Inflammatory macrophage treated with lipopolysaccharide for 1 hour (primary cell): ENCODE data around the gene RAPGEF5.

Experiments used
- DNase-seq, 2 donors: peaks; one replicate each; pipeline ENCODE4 v3.0.0-alpha.2; 2020 to 2022

The RAPGEF5 gene, protein sequence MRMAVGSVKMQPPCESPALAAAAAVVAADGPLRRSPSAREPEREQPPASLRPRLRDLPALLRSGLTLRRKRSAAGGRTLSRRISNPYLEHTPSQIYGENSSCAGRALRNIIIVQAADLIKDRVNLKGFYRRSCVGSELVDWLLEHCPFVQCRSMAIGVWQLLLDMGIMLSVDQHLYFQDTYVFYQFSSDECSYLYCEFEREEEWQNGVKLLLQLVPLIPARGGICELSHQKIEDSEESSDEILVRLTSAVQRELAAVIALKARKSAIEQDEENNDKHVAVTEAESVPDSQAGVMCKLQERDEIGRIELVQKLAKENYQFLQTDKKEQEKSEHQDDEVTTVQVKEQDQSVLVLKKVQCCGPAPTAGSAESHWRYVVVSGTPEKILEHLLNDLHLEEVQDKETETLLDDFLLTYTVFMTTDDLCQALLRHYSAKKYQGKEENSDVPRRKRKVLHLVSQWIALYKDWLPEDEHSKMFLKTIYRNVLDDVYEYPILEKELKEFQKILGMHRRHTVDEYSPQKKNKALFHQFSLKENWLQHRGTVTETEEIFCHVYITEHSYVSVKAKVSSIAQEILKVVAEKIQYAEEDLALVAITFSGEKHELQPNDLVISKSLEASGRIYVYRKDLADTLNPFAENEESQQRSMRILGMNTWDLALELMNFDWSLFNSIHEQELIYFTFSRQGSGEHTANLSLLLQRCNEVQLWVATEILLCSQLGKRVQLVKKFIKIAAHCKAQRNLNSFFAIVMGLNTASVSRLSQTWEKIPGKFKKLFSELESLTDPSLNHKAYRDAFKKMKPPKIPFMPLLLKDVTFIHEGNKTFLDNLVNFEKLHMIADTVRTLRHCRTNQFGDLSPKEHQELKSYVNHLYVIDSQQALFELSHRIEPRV

DNA sequence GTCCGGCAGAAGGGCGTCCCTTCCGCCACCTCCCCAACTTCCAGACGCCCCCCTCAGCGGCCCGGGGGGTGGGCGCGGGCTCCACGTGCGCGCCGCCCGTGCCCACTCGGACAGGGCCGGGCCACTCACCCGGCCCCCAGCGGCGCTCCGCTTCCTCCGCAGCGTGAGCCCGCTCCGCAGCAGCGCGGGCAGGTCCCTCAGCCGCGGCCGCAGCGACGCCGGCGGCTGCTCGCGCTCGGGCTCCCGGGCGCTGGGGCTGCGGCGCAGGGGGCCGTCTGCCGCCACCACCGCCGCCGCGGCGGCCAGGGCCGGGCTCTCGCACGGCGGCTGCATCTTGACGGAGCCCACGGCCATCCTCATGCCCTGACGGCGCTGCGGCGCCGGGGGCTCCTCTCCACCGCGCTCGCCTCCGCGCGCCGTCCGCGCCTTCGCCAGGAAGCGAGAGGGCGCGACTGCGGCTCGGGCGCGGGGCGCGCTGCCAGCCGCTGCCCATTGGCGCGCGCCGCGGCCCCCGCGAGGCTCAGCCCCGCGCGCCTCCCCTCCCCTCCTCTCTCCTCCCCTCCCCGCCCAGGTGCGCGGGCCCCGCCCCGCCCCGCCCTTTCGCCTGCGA, at the start of gene RAPGEF5:
Gene RAPGEF5 (minus strand): TSS at position 454 of the 610 bp plus-strand sequence. CDS start 94 bp downstream, at position 360.
- no peak for DNase-seq

DNA sequence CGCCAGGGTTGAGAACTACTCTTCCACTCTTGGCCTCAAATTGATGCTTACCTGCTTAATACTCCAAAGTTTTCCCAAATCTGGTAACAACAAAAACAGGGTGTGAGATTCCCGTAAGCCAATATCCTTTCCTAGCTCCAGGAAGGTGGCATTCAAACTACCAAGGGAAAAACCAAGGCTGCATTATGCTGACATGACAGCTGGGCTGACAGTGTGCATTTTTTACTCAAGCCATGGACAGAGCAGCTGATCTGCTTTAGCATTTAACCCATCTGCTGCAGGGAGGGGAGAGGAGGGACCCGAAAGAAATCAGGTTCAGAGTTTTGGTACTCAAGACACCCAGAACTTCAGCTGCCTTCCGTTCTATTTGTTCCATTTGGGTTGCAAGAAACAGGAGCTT, 49.8 kb upstream of the RAPGEF5 start:
- DNase-seq = no peak

DNA sequence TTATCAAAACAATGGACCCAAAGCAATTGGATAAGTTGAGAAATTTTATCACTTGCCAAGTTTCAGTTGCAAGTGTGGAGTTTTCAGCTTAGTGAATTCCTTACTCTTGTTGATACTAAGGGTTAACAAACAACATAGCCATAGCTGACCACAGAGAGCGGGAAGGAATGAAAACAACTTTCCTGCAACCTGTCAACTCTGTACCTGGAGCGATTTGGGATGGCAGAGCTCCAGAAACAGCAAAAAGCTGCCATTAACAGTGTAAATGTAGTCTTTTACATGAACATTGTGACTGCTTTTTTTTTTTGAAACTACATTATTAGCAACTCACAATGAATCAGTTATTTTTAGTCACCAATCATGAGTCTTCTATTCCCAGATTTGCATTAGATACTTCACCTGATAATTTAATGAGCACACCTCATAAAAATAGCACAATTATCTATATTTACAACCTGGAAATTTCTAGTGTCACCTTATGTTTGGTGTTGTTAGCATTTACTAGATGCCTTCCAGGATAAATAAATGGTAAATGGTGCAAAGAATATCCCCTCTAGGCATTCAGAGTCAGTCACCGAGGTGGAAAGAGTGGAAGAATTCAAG, 47.6 kb upstream of the RAPGEF5 start:
- DNase-seq = no peak

DNA sequence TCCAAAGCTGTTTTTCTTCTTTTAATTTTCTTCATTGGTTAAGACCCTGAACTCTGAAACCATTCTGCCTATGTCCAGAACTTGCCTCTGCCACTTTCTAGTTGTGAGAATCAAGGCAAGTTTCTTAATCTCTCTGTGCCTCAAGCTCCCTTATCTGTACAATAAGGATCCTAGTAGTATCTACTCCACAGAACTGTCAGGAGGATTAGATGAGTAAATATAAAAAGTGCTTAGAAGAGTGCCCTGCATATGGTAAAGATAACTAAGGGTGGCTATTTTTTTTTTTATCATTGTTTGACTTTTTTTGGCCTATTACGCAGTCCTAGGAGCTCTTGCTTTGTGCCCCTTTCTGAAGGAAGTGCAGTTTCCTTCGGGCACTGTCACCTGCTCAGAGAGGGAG, 46.4 kb upstream of the RAPGEF5 start:
- DNase-seq = no peak

DNA sequence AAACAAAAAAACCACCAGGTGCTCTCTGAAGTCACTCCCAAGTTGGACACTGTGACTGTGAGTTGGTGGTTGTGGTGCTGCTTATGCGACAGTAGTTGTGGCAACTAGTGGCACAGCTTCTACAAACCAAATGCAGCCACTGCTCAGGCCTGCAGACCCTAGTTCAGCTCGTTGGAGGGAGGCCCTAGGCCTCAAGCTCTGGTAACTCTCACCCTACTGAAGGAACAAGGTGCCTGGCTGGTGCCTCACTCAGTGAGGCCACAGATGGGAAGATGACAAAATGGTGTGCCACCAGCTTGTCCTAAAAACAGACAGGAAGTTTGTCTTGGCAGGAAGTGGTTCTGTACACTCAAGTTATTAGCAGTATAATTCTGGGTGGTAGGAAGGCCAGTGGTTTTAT, 45.3 kb upstream of the RAPGEF5 start:
- DNase-seq = no peak

DNA sequence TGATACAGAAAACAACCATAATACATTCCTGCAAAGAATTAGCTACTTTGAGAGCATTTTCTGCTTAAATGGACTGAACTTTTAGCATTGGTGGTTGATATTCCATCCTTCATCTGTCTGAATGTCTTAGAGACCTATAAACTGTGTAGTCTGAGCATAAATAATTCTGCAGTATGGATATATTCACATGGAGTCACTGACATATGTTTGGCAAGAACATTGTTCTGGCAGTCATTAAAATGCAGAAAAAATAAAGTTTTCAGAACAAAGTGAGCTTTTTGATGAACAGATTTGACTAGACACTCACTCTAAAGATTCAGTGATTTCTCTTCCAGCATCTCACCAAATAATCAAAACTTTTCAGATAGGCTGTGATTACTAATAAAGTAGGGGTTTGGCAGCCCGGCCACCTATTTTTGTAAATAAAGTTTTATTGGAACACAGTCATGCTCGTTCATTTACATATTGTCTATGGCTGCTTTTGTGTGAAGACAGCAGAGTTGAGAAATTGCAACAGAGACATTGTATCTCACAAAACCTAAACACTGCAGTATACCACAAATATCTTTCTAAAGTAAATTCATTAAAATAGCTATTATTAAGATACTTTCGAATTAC, 44.1 kb upstream of the RAPGEF5 start:
- DNase-seq = no peak

DNA sequence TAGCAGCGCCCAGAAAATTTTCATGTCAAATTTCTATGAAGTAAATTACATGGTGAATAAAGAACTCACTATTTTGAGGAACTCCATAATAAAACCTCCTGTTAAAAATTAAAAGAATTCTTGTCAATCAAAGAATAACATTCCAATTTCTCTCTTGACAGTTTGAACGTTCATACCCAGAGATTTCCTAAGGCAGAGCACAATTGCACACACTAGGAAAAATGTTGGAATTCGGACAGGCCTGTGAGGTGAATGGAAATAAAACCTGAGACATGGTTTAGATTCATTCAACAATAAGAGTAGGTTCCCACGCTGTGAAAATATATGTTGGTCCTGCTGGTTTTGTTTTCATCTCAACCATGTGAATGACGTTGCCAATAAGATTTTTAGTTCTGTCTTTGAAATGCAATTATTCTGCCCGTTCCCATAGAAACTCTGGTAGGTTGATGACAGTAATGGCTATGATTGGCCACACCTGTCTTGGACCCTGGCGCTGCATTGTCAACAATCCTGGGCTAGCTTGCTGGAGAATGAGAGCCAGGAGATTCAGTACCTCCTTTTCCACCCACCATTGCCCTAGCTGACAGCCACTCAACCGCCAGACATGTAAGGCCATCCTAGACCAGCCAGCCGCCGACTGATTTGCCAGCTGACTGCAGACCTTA, 43.3 kb upstream of the RAPGEF5 start:
- no peak for DNase-seq

DNA sequence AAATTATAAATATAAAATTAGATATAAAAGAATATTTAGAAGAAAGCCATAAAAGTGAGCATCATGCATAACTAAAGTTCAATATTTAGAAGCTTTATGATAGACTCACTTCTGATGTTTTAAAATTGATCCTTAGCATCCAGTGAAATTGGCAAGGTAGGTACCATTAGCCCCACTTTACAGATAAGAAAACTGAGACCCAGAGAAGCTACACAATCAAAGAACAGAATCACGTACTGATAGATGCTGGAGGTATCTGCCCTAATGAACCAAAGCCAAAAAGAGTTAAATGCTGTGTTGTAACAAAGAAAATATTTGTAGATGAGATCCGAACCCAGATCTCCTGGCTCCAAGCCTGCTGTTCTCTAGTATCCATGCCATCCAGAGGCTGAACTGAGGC, 42.6 kb upstream of the RAPGEF5 start:
- DNase-seq = no peak

DNA sequence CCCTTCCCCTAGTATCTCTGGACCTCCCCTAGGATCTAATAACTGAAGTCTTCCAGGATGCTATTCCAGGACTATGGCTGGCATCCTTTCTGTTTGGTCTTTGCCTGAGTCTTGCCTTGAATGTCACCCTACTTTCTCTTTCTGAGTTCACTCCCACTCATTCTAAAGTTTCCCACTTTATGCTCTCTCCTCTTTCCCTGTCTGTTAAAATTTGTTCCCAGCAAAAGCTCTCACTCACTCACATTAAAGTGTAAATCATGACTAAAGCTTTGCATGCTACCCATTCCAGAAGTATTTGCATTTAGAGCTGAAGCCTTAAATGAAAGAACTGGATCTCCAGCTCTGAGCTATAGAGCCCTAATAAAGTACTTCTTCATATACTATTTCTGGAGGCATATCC, 42.1 kb upstream of the RAPGEF5 start:
- no peak for DNase-seq

DNA sequence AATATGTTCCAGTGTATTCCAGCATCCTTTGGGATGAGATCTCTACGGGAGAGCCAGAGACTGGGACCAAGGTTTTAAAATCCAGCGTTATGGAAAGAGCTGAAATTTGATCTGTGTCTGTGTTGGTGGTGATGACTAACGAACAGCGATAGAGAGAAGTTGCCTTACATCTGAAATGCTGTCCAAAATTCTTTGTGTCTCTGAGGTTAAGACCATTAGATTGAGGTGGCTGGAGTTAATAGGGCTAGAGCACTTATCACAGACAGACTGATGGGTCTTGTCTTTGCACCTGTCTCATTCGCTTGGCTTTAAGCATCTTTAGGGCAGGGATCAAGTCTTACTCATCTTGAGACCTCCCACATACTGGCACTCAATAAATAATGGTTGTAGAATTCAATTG, 41.0 kb upstream of the RAPGEF5 start:
- DNase-seq = no peak

DNA sequence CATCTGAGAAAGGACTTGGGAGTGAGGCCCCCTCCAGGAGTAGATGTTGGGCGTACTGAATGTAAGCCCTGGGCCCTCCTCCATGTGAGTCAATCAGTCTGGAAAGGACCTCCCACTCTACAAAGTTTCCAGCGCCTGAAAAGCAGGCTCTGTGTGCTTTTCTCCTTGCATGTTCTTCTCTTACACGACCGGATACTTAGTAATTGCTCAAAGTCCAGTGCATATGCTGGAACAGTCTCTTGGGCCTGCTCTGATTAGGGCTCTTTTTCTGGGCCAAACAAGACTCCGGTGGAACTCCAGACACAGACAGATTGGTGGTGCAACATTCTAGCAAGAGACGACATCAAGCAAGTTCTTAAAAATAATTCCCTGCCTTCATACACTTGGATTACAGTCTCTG, 38.3 kb upstream of the RAPGEF5 start:
- no peak for DNase-seq

DNA sequence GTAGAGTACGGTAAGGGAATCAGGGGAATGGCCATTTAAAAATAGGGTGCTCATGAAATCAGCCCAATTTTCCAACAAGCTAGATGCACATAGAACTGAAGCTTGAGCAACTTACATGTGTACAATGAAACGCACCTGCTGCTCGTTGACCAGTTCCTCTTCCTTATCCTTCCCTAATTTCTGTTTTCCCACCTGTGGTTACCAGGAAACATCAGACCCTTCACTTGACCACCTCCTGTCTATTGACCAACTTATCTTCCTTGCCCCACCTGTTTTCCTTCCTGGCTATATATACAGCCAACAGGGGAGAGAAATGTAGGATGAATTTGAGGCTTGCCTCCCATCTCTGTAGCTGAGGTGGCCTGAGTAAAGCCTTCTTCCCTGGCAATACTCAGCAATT, 37.8 kb upstream of the RAPGEF5 start:
- DNase-seq = no peak

DNA sequence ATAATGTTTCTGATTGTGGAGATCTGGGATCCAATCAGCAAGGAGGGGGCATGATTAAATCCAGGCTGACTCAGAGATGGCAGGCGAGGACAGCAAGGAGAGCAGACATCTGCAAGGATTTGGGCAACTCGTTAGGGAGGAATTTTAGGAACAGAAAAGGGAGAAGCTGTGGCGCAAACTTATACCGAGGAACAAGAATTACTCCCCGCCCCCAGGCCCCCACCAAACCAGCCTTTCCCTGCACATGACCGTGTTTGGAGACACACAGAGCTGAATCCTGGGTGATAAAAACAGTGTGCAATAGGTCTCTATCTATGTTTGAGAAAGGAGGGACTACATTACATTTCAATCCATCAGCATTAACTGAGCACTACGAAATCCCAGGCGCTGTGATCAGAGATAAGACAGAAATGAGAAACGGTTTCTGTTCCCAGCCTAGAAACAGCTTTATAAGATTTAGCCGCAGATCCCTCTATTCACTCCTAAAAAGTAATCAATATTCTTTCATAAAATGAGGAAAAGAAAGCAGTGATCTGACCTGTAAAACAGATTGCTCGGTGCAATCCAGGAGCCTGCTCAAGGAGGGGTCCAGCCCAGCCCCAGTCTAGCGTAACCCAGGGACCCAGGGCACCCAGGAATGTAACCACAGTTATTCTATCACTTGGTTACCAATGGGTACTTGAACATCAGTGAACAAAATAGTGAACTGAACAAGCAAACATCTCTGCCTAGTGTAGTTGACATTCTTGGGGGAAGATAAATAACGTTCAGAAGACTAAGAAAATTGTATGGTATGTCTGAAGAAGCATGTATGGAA, 37.2 kb upstream of the RAPGEF5 start:
- DNase-seq = no peak

DNA sequence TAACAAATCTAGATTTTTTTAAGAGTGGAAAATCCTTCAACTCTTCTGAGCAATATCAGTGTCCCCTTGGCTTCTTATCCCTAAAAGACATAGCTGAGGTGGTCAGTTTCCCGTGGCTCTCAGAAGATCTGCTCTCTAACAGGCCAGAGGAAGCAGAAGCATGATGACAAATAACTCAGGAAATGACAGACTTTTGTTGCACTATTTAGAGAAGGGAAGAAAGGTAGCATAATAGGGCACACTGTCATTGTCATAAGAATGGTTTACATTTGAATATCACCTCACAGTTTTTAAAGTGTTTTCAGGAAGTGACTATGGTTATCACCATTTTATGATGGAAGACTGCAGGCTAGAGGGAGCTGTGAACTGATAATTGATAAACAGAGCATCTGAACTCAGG, 33.6 kb upstream of the RAPGEF5 start:
- no peak for DNase-seq

DNA sequence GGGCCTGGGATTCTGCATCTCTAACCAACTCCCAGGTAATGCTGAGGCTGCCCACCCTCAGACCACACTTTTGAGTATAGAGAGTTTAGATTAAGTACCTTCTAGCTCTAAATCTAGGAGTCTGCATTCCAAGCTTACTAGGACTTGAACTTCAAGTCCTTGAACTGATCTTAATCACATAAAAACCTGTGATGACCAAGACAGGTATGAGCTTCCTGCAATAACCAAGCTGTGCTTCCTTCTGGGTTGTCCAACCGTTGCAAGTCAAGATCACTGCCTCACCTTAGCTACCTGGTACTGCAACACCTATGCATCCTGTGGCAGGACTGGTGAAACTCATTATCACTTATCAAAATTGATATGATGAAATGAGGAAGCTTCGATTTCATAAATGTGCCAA, 32.9 kb upstream of the RAPGEF5 start:
- DNase-seq = no peak

DNA sequence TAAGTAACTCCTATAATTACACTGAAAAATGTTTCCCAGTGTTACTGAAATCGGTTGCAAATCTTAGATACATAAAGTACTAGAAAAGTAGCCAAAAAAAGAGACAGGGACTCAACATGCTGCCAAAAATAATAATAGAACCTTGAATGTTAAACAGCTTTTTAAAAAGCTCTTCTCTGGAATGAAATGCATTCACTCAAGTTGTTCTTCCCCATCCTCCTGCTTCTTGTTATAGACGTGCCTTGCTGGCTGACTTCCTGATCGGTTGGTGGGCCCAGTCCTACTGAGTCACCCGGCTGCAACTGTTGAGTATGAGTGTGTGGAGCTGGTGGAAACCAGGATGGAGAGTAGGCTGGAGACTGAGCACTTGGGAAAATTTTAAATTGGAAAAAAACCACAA, 30.6 kb upstream of the RAPGEF5 start:
- no peak for DNase-seq

DNA sequence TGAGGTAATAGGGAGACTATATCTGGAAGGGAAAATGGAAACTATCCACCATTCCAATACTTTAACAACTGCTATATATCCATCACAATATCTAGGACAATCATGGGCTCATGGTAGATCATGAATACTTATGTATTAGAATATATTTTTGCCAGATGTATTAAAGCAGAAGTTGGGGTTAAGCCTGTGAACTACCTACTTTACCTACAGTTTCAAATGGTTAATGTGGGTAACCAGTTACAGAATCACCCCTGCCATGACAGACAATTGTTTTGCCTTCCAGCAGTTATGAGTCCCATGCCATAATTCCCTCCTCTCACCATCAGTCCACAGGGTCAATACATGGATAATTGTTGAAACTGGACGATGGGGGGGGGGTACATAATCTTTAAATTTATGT, 29.9 kb upstream of the RAPGEF5 start:
- no peak for DNase-seq

DNA sequence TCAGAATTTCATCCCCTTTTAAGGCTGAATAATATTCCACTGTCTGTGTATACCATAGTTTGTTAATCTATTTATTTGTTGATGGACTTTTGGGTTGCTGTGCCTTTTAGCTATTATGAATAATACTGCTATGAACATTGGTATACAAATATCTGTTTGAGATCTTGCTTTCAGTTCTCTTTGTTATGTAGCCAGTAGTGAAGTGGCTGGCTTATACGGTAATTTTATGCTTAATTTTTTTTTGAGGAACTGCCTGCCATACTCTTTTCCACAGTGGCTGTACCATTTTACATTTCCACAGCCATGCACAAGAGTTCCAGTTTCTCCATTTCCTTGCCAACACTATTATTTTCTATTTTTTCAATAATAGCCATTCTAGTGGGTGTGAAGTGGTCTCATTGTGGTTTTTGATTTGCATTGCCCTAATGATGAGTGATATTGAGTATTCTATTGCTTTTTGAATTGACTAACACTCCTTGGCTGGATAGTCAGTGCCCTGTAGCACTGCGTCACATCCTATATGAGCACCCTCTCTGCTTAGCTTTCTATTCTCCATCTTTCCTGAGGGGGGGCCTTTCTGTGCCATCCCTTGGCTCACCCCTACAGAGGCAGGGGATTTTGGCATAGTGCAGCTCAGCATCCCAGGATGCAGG, 29.4 kb upstream of the RAPGEF5 start:
- no peak for DNase-seq

DNA sequence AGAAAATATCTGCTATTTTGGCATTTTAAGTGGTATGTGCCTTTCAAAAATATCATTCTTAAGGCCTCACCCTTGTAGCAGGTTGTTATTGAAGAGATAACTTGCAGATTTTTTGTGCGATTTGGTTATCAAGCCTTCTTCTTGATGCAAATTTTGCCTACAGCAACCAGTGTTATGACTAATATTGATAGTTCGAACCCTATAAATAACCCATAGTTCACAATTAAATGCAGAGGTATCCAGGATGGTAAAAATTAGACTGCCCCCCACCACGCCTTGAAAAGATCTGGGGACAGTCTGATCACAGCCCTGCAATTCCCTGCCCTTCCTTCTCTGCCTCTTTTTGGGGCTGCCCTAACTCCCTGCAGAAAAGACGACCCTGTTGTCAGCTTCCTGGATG, 28.4 kb upstream of the RAPGEF5 start:
- no peak for DNase-seq

DNA sequence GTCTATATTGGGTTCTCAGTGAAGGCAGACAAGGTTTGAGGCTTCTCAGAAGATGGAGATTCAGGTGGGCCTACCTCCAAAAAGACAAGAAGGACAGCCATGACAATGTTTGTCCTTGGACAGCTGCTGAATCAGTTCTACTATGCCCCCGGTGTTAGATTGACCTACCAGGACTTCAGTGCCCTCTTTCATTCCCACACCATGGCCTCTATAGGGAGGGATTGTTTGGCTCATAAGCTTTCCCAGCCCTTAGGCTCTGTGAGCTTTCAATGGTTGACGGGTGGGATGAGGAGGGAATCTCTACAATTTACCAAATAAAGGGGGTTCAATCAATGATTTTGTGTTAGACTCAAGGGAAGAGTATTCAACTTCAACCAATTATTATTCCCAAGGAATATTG, 23.4 kb upstream of the RAPGEF5 start:
- no peak for DNase-seq
